NT2/D1 (cell line): ENCODE data around the gene METTL9.

Experiments used
- DNase-seq: peaks from one replicate; pipeline ENCODE4 v3.0.0-alpha.2; 2011; ENCODE audit warnings: low read depth, low spot score
- H3K27me3 ChIP-seq: 2 replicates; pipeline ENCODE4 v1.6.0; 2011; ENCODE audit warnings: mild to moderate bottlenecking; ENCODE audit not compliant: insufficient read length, insufficient read depth
- H3K36me3 ChIP-seq: 2 replicates; pipeline ENCODE4 v1.6.1; 2011; ENCODE audit warnings: mild to moderate bottlenecking, low read length, mixed read lengths; ENCODE audit not compliant: insufficient read depth, insufficient read length
- H3K4me1 ChIP-seq: 2 replicates; pipeline ENCODE4 v1.5.1; 2011; ENCODE audit not compliant: insufficient read depth, insufficient read length
- H3K4me3 ChIP-seq: 2 replicates; pipeline ENCODE4 v1.5.1; 2011; ENCODE audit warnings: low read depth; ENCODE audit not compliant: insufficient read length
- H3K9ac ChIP-seq: 2 replicates; pipeline ENCODE4 v1.6.0; 2011; ENCODE audit warnings: low read depth; ENCODE audit not compliant: insufficient read length
- H3K9me3 ChIP-seq: 2 replicates; pipeline ENCODE4 v1.5.1; 2011; ENCODE audit warnings: mild to moderate bottlenecking, low read length; ENCODE audit not compliant: insufficient read depth
- SUZ12 ChIP-seq: IDR thresholded peaks from 2 replicates; pipeline ENCODE4 v1.6.1; 2011; ENCODE audit not compliant: insufficient read length, insufficient read depth; ENCODE audit errors: extremely low read depth
- YY1 ChIP-seq: IDR thresholded peaks from 2 replicates; pipeline ENCODE4 v1.6.1; 2011; ENCODE audit not compliant: insufficient read length, insufficient read depth
- ZNF274 ChIP-seq: IDR thresholded peaks from 2 replicates; pipeline ENCODE4 v1.6.1; 2011; ENCODE audit warnings: mild to moderate bottlenecking, low read depth, low read length

The METTL9 gene

GRCh38 chr16:21617607-21618006, 18.2 kb downstream of the METTL9 start:
- TF ChIP-seq YY1 = no peak
- TF ChIP-seq SUZ12 = no peak
- TF ChIP-seq ZNF274 = no peak
- Histone ChIP-seq H3K4me3 (no peak overlapping the region), H3K9me3 (no peaks in the 10 kb centered on the region), H3K36me3 (peaks cover 12% of the 10 kb centered on the region), H3K27me3 (no peaks in the 10 kb centered on the region), H3K4me1 (no peaks in the 10 kb centered on the region), H3K9ac (no peak overlapping the region)
- no peak for DNase-seq

- no peaks in the 10 kb centered on the region for H3K4me1 ChIP-seq
- H3K9me3 ChIP-seq = no peaks in the 10 kb centered on the region
- no peak overlapping the region for H3K9ac ChIP-seq
- peaks cover 12% of the 10 kb centered on the region for H3K36me3 ChIP-seq
- H3K4me3 ChIP-seq = no peak overlapping the region
- TF ChIP-seq YY1 (no peak), SUZ12 (no peak), ZNF274 (no peak)
- DNase-seq = no peak
- H3K27me3 ChIP-seq = no peaks in the 10 kb centered on the region
Measured at GRCh38 chr16:21618281-21618680, 18.9 kb downstream of the METTL9 start.

GRCh38 chr16:21619765-21620425, 20.5 kb downstream of the METTL9 start:
- Histone ChIP-seq H3K4me1 (no peaks in the 10 kb centered on the region), H3K4me3 (no peak overlapping the region), H3K36me3 (peaks cover 15% of the 10 kb centered on the region), H3K9ac (no peak overlapping the region), H3K27me3 (no peaks in the 10 kb centered on the region), H3K9me3 (no peaks in the 10 kb centered on the region)
- TF ChIP-seq YY1 (no peak), SUZ12 (no peak)
- DNase-seq = no peak

- Histone ChIP-seq H3K27me3 (no peaks in the 10 kb centered on the region), H3K9me3 (no peaks in the 10 kb centered on the region), H3K4me3 (no peak overlapping the region), H3K36me3 (peaks cover 19% of the 10 kb centered on the region), H3K4me1 (no peaks in the 10 kb centered on the region), H3K9ac (no peak overlapping the region)
- DNase-seq = no peak
- TF ChIP-seq ZNF274 = no peak
- no peak for TF ChIP-seq SUZ12
- no peak for TF ChIP-seq YY1
Measured at GRCh38 chr16:21620592-21620991, 21.2 kb downstream of the METTL9 start.

GRCh38 chr16:21622545-21622944, 23.2 kb downstream of the METTL9 start:
- Histone ChIP-seq H3K27me3 (no peaks in the 10 kb centered on the region), H3K36me3 (peaks cover 26% of the 10 kb centered on the region), H3K4me3 (no peak overlapping the region), H3K4me1 (no peaks in the 10 kb centered on the region), H3K9me3 (no peaks in the 10 kb centered on the region), H3K9ac (no peak overlapping the region)
- TF ChIP-seq SUZ12 (no peak), YY1 (no peak), ZNF274 (no peak)
- DNase-seq = no peak

GRCh38 chr16:21625026-21625425, 25.6 kb downstream of the METTL9 start:
- Histone ChIP-seq H3K36me3 (peaks cover 41% of the 10 kb centered on the region), H3K4me3 (no peak overlapping the region), H3K4me1 (no peaks in the 10 kb centered on the region), H3K27me3 (no peaks in the 10 kb centered on the region), H3K9ac (no peak overlapping the region), H3K9me3 (peaks cover 21% of the 10 kb centered on the region; the same call in 1 of the 2 replicates)
- no peak for DNase-seq
- TF ChIP-seq ZNF274 (no peak), SUZ12 (no peak), YY1 (no peak)

GRCh38 chr16:21626659-21627277, 27.4 kb downstream of the METTL9 start:
- Histone ChIP-seq H3K27me3 (no peaks in the 10 kb centered on the region), H3K4me3 (no peak overlapping the region), H3K36me3 (peaks cover 39% of the 10 kb centered on the region), H3K9me3 (peaks cover 25% of the 10 kb centered on the region; the same call in 1 of the 2 replicates), H3K9ac (no peak overlapping the region), H3K4me1 (no peaks in the 10 kb centered on the region)
- no peak for DNase-seq
- TF ChIP-seq ZNF274 = no peak
